Body of pancreas (tissue), 4 donors: ENCODE measurements around the gene KRT80. TPM values are rescaled to one million over a fixed set of nuclear protein-coding genes. Genes with fewer than 3 reads are reported as not detected.

Experiments used
- ATAC-seq: fragments of 150-250 bp; one replicate; pipeline ENCODE4 v1.9.1; 2016
- DNase-seq, 4 donors: peaks; one replicate each; pipeline ENCODE4 v3.0.0-alpha.2; 2019
- H3K27ac ChIP-seq, 4 donors: fragments of 200-600 bp; sonication (generic); 1 replicate in 3 of 4; 2 replicates in 1 of 4; pipeline versions ENCODE4 v1.5.1 to v1.6.1; 2016 to 2019; ENCODE audit warnings: mild to moderate bottlenecking in 1 of 4, mixed read lengths in 1 of 4, moderate library complexity in 1 of 4
- H3K27me3 ChIP-seq, 2 donors: fragments of 200-600 bp; sonication (generic); one replicate each; pipeline ENCODE4 v1.6.0; 2016; ENCODE audit warnings: mild to moderate bottlenecking in 1 of 2
- H3K36me3 ChIP-seq, 2 donors: fragments of 200-600 bp; sonication (generic); replicated peaks in 1 of 2; 2 replicates each; pipeline ENCODE4 v1.5.1; 2016; ENCODE audit warnings: low read depth in 2 of 2; ENCODE audit not compliant: insufficient read depth in 1 of 2
- H3K4me1 ChIP-seq: fragments of 200-600 bp; sonication (generic); one replicate; pipeline ENCODE4 v1.6.0; 2016
- H3K4me3 ChIP-seq, 2 donors: fragments of 200-600 bp; sonication (generic); 1 replicate in 1 of 2; 2 replicates in 1 of 2; pipeline ENCODE4 v1.5.1; 2016 to 2019
- H3K9me3 ChIP-seq, 3 donors: fragments of 200-600 bp; sonication (generic); 1 replicate in 2 of 3; 2 replicates in 1 of 3; pipeline ENCODE4 v1.5.1; 2016
- POLR2A ChIP-seq, 3 donors: fragments of 450-650 bp; IDR thresholded peaks; one replicate each; pipeline ENCODE4 v1.6.1; 2016; ENCODE audit warnings: antibody characterized with exemption in 3 of 3, mild to moderate bottlenecking in 2 of 3
- WGBS, 2 donors: methylation state at CpG; one replicate each; pipeline ENCODE4 v1.1.5; 2017; 5-methylcytosine and 5-hydroxymethylcytosine counted together
- intact Hi-C: fragments of 100-400 bp; cut with DNase I; formaldehyde crosslinking; loops from one replicate; pipeline ENCODE4 v1.15.1; 2023
- total RNA-seq, 2 donors: library from RNA; depleted of rRNA; stranded (reverse); fragments of >200 nt; gene quantifications; one replicate each; pipeline ENCODE4 v1.1.0, GENCODE V29; 2016
- TF ChIP-seq, protein P1 (sequence below), 7 experiments: fragments of 450-650 bp in 4 of 7; fragments of 200-600 bp in 3 of 7; sonication (generic) in 3 of 7; IDR thresholded peaks; one replicate each; pipeline ENCODE4 v1.5.1; 2016 to 2019; ENCODE audit warnings: antibody characterized with exemption in 7 of 7

Gene KRT80
- total RNA-seq, 2 donors from 2014 or later: 10.2 to 11.9 TPM

DNA sequence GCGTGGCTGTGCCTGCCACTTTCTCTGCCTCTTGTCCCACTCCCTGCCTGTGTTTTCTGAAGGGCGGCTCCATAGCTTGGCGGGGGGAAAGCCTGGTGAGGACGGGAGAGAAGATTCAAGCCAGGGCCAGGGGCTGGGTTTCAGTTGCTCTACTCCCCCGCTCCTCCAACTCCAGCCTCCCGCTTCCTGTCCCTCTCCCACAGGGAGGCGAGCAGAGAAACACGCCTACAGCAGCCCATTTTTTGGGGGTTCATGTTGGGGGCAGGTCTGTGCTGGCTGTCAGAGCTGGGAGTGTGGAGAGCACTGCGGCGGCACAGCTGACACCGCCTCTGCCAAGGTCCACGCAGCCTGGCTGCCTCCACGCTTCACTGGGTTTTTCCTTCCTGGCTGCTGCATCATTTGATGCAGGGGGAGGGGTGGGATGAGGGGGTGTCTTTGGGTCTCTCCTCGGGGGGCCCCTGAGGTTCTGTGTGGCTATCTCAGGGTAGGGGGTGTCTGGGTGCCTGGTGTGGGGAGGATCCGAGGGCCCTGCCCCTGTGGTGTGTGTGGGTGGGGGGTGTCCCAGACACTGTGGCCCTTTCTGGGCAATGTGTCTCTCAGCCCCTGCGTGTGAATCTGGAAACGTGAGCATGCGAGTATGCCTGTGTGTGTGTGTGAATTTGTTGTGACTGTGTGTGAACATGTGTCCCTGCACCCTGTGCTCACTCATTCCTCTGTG is 10.7 kb upstream of the KRT80 start:
- ATAC-seq: no peak
- 65 to 84% methylated on average over 12 to 18 of the region's 18 CpGs for WGBS, 2 donors
- Histone ChIP-seq H3K4me1 (peaks cover 49% of the 10 kb centered on the region), H3K4me3 (no peak overlapping the region), H3K9me3 (no peaks in the 10 kb centered on the region), H3K27me3 (no peaks in the 10 kb centered on the region), H3K36me3 (no peaks in the 10 kb centered on the region), H3K27ac (peak overlapping the region in 3 of 4 donors; percentile 33 to 60 (median 59))
- TF ChIP-seq POLR2A (IDR thresholded peaks at IDR 0.05): no peak
- TF ChIP-seq, protein P1, sequence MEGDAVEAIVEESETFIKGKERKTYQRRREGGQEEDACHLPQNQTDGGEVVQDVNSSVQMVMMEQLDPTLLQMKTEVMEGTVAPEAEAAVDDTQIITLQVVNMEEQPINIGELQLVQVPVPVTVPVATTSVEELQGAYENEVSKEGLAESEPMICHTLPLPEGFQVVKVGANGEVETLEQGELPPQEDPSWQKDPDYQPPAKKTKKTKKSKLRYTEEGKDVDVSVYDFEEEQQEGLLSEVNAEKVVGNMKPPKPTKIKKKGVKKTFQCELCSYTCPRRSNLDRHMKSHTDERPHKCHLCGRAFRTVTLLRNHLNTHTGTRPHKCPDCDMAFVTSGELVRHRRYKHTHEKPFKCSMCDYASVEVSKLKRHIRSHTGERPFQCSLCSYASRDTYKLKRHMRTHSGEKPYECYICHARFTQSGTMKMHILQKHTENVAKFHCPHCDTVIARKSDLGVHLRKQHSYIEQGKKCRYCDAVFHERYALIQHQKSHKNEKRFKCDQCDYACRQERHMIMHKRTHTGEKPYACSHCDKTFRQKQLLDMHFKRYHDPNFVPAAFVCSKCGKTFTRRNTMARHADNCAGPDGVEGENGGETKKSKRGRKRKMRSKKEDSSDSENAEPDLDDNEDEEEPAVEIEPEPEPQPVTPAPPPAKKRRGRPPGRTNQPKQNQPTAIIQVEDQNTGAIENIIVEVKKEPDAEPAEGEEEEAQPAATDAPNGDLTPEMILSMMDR (IDR thresholded peaks at IDR 0.05): no peak
- DNase-seq: peak in 1 of 4 donors; percentile 21
- intact Hi-C loops: no loop called here

GRCh38 chr12:52201451-52201839 is 9.6 kb upstream of the KRT80 start:
- no peak overlapping the region for H3K4me3 ChIP-seq
- no peaks in the 10 kb centered on the region for H3K9me3 ChIP-seq
- TF ChIP-seq, protein P1 (IDR thresholded peaks at IDR 0.05): no peak
- TF ChIP-seq POLR2A (IDR thresholded peaks at IDR 0.05): no peak
- no peaks in the 10 kb centered on the region for H3K36me3 ChIP-seq
- ATAC-seq: no peak
- no peak for DNase-seq
- H3K4me1 ChIP-seq: peaks cover 44% of the 10 kb centered on the region
- intact Hi-C loops: no loop called here
- no peaks in the 10 kb centered on the region for H3K27me3 ChIP-seq
- no peak overlapping the region for H3K27ac ChIP-seq
- WGBS, 2 donors: 53 to 57% methylated on average over 3 of the region's 3 CpGs

GRCh38 chr12:52200781-52201450 is 9.1 kb upstream of the KRT80 start:
- Histone ChIP-seq H3K9me3 (no peaks in the 10 kb centered on the region), H3K27ac (no peak overlapping the region), H3K4me3 (no peak overlapping the region), H3K4me1 (peaks cover 39% of the 10 kb centered on the region), H3K36me3 (no peaks in the 10 kb centered on the region), H3K27me3 (no peaks in the 10 kb centered on the region)
- DNase-seq (no peak), ATAC-seq (no peak)
- no peak for TF ChIP-seq POLR2A (IDR thresholded peaks at IDR 0.05)
- TF ChIP-seq, protein P1 (IDR thresholded peaks at IDR 0.05): no peak
- intact Hi-C loops: no loop called here
- 82 to 94% methylated on average over 12 to 14 of the region's 15 CpGs for WGBS, 2 donors

DNA sequence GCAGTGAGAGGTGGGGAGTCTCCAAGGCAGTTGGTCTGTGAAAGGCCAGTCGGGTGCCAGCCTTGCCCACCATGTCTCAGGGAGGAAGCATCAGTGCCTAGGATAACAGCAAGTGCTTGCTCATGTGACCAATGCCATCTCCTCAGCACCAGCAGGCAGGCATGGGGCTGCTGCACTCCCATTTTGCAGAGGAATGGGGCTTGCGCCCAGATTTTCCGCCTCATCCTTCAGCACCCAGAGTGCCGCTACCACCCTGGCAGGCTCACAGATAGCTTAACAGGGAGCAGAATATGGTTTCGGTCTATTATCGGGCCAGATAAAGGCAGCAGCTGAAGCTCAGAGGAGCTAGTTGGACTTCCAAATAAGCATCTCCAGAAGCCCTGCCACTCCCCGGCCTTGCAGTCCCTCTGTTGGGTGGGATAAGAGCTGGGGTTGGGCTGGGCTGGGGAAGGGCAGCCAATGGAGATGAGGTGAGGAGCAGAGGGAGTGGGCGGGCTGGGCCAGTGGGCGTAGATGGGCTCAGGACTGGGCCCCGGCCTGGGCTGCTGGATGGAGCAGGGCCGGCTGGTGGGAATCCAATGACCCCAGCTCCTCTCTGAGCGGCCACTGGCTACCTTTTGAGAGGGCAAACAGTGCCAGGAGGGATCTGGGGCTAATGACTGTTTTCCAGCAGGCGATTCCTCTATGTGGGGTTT is 8.4 kb upstream of the KRT80 start:
- Histone ChIP-seq H3K4me3 (no peak overlapping the region), H3K27me3 (no peaks in the 10 kb centered on the region), H3K9me3 (no peaks in the 10 kb centered on the region), H3K36me3 (no peaks in the 10 kb centered on the region), H3K4me1 (peaks cover 36% of the 10 kb centered on the region), H3K27ac (no peak overlapping the region)
- intact Hi-C loops: no loop called here
- 92 to 99% methylated on average over 7 to 13 of the region's 13 CpGs for WGBS, 2 donors
- TF ChIP-seq, protein P1 (IDR thresholded peaks at IDR 0.05): no peak
- TF ChIP-seq POLR2A (IDR thresholded peaks at IDR 0.05): no peak
- no peak for ATAC-seq
- no peak for DNase-seq
